ENCODE measurements around the gene SARS1.

Gene SARS1

GRCh38 chr1:109229531-109230127, 15.9 kb downstream of the SARS1 start:
- no peak for DNase-seq

- DNase-seq: no peak
Observed at GRCh38 chr1:109231066-109231465, 17.3 kb downstream of the SARS1 start.

GRCh38 chr1:109235137-109235536, 21.4 kb downstream of the SARS1 start:
- no peak for DNase-seq

GRCh38 chr1:109237512-109237911, 23.8 kb downstream of the SARS1 start:
- no peak for DNase-seq

GRCh38 chr1:109238382-109238781, 24.7 kb downstream of the SARS1 start:
- DNase-seq: no peak

GRCh38 chr1:109239047-109239408, 25.3 kb downstream of the SARS1 start:
- DNase-seq: no peak

- peak; percentile 50 for DNase-seq
Observed at GRCh38 chr1:109239409-109240068, 25.8 kb downstream of the SARS1 start.

GRCh38 chr1:109240158-109241152, 26.7 kb downstream of the SARS1 start:
- DNase-seq: peak; percentile 84

GRCh38 chr1:109241344-109241743, 27.6 kb downstream of the SARS1 start:
- no peak for DNase-seq

GRCh38 chr1:109241841-109242345, 28.2 kb downstream of the SARS1 start:
- DNase-seq: no peak

GRCh38 chr1:109242387-109242786, 28.7 kb downstream of the SARS1 start:
- DNase-seq: no peak

- DNase-seq: no peak
Observed at GRCh38 chr1:109243221-109243620, 29.5 kb downstream of the SARS1 start.

GRCh38 chr1:109243860-109244552, 30.3 kb downstream of the SARS1 start:
- DNase-seq: no peak

- DNase-seq: no peak
Observed at GRCh38 chr1:109246141-109246551, 32.4 kb downstream of the SARS1 start.

- no peak for DNase-seq
Observed at GRCh38 chr1:109247401-109248365, 34.0 kb downstream of the SARS1 start.

- DNase-seq: no peak
Observed at GRCh38 chr1:109248444-109248796, 34.7 kb downstream of the SARS1 start.

GRCh38 chr1:109248797-109249629, 35.3 kb downstream of the SARS1 start, which contains the start of gene CELSR2:
CELSR2 (plus strand) TSS chr1:109249539; CDS start chr1:109250080, 541 bp downstream.
- peak; percentile 67 for DNase-seq

- no peak for DNase-seq
Observed at GRCh38 chr1:109249654-109250401, 36.1 kb downstream of the SARS1 start.

- no peak for DNase-seq
Observed at GRCh38 chr1:109250454-109251276, 36.9 kb downstream of the SARS1 start.

All from fibroblast of skin of right biceps (primary cell).